Muscle of back (tissue), 11 donors: ENCODE measurements around the gene ABHD11. TPM values are rescaled to one million over a fixed set of nuclear protein-coding genes. Genes with fewer than 3 reads are reported as not detected.
"Not testable (repeated sequence)": the region's sequence is repeated elsewhere in the genome, so short reads cannot be mapped to it uniquely, and the experiment has no call there.

Experiments used
- DNase-seq, 3 donors: peaks; one replicate each; pipeline versions ENCODE4 v3.0.0 to v3.0.0-alpha.2; 2013
- polyA plus RNA-seq, 10 donors: library from polyadenylated mRNA; unstranded; fragments of 120-200 nt; gene quantifications; one replicate each; pipeline ENCODE4 v1.2.1, GENCODE V29; 2013; ENCODE audit not compliant: insufficient read length in 10 of 10

Gene ABHD11
- polyA plus RNA-seq, 10 donors = 8.6 to 14.4 (median 10.9) TPM

DNA sequence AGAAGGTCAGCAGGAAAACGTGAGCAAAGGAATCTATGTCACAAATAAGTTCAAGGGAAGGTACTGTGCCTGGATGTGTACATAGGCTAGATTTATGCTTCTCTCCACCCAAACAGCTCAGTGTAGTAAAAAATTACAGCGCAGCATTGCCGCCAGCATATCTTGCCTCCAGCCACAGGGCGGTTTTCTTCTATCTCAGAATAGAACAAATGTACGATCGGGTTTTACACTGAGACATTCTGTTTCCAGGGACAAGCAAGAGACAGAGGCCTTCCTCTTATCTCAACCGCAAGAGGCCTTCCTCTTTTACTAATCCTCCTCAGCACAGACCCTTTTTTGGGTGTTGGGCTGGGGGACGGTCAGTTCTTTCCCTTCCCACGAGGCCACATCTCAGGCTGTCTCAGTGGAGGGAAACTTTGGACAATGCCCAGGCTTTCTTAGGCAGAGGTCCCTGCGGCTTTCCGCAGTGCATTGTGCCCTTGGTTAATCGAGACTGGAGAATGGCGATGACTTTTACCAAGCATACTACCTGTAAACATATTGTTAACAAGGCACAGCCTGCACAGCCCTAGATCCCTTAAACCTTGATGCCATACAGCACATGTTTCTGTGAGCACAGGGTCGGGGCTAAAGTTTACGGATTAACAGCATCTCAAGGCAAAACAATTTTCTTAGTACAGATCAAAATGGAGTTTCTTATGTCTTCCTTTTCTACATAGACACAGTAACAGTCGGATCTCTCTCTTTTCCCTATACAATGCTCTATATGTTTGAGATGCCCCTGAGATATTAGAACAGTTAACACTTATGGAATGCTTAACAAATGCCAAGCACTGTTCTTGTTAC is 11.6 kb upstream of the ABHD11 start:
- no peak for DNase-seq

DNA sequence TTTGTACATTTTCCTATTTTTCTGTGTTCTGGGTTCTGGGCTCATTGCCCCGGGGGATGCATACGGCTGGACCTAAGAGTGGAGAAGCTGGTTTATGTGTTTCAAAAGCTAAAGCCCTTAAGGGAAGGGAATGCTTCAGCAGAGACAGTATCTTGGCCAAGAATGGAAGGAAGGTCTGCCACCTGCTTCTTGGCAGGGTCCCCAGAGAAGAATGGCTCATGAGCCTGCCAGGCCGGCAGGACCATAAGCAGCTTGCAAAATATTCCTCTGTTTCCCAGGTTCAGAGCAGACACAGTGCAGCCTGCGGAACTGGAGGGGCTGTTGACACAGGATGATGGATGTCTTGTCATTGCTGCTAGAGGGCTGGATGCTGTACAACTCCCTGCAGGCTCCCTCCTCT is 7.8 kb upstream of the ABHD11 start:
- DNase-seq = no peak

DNA sequence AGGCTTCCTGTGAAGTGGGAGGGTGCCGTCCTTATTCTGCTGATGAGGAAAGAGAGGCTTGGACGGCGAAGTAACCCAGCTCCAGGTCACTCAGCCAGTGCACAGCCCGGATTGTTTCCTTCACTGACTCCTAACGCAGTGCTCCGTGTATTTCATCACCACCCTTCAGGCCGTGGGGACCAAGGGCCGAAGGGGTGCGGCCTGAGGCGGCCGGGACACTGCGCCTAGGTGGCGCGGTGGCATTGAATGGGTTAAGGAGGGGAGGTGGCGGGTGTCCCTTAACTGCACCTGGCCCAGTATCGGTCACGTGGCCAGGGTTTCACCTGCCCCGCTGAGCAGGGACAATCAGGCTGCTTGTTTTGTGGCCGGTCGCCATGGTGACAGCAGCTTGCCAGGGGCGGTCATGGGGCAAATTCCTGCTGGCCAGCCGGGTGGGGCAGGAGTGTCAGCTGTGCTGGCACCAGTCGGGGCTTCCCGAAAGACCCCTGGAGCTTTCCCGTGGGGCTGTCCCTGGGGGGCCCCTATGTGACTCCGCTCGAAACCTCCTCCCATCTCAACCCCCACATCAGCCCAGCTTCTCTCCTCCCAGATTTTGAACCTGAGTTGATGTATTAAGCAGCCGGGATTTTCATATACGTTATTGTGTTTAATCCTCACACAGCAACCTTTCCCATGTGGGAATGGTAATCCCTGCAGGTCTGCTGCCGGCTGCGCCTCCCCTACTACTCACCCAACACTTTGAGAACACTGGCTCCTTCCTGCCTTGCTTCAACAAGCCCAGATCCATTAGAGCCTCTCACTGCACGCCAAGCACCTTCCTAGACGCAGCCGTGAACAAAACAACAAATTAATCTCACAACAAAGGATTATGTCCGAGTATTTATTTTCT is 4.4 kb upstream of the ABHD11 start:
- DNase-seq = peak in 1 of 3 donors; percentile 55

DNA sequence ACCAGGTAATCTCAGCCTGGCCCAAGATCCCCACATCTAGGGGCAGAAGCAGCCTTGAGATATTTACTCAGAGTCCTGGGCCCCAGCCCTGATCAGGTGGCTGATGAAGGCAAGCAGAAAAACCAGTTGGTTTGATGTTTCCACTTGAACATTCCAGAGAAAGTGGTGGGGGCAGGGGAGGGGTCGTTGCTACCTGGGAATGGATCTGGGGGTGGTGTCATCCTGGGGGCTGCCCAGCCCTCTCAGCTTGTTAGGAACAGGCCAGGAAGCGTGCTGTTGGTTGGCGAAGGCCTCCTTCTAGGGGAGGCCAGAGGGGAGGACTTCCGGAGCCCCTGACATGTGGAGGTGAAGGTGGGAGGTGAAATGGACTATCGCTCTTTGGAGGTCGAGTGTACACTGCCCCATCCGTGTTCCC is 3.7 kb upstream of the ABHD11 start:
- DNase-seq = no peak

DNA sequence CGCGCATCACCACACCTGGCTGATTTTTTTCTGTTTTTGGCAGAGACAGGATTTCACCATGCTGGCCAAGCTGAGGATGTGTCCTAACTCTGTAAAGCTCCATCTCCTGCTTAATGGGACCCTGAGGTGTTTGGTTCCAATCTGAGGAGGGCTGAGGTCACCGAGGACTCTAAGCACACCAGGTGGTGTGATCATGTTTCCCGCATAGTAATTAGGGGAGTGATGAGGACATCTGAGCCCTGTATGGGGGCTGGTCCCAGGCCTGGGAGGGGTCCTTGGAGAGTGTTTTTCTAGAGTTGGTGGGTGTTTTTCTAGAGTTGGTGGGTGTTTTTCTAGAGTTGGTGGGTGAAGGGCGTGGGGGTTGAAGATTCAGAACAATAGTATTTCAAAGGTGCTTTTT is 3.0 kb upstream of the ABHD11 start:
- no peak for DNase-seq

DNA sequence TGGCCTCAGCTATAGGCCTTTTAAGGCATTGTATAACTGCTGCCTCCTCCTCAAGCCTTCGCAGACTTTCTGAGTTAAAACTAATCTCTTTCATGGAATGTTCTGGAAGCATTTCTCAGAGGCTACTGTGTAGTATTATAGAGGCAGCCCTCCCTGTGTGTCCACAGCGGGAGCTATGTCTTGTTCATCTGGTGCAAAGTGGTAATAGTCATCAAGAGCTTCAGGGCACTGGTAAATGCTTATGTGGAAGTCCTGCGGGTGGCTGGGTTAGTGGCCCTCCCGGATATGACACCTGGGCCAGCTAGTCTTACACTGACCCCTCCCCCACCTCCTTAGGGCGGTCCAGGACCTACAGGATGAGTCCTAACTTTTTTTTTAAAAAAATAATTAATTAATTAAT is 2.2 kb upstream of the ABHD11 start:
- DNase-seq = peak in 1 of 3 donors; percentile 27

DNA sequence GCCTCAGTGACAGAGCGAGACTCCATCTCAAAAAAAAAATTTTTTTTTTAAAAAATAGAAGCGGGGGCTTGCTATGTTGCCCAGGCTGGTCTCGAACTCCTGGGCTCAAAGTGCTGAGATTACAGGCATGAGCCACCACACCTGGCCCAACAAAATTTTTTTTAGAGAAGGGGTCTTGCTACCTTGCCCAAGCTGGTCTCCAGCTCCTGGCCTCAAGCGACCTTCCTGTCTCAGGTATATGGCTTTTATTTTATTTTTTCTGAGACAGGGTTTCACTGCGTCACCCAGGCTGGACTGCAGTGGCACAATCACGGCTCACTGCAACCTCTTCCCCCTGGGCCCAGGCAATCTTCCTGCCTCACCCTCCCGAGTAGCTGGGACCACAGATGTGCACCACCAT is 1.6 kb upstream of the ABHD11 start:
- DNase-seq = no peak

DNA sequence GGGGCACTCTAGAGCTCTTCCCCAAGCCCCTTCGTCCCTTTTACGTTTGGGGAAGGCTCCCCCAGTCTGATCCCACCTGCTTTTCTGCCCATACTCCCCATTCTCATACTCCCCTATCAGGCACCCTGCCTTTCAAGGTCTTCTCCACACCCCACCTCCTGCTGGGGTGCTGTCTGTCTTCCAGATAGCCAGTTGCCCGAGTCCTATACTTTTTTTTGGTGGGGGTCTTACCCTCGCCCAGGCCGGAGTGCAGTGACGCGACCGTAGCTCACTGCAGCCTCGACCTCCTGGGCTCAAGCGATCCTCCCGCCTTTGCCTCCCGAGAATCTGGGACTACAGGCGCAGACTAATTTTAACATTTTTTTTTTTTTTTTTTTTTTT is 775 bp upstream of the ABHD11 start:
- DNase-seq = no peak

DNA sequence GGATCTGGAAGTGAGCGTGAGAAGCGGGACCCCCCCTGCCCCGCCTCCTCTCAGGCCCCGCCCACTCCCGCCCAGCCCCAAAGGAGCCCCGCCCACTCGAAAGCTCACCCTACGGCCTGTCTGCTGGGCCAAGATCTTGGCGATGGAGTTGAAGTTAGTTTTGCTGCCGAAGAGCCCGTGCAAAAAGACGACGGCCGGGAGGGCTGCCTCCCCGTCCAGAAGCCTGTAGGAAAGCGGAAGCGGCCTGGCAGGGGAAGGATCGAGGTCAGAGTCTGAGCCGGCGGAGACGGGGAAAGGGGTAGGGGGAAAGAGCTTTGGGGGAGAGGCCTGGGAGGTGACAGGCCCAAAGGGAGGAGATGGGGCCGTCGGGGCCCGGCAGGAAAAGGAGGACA is 386 bp downstream of the ABHD11 start:
- DNase-seq = peak in 1 of 3 donors; percentile 44

DNA sequence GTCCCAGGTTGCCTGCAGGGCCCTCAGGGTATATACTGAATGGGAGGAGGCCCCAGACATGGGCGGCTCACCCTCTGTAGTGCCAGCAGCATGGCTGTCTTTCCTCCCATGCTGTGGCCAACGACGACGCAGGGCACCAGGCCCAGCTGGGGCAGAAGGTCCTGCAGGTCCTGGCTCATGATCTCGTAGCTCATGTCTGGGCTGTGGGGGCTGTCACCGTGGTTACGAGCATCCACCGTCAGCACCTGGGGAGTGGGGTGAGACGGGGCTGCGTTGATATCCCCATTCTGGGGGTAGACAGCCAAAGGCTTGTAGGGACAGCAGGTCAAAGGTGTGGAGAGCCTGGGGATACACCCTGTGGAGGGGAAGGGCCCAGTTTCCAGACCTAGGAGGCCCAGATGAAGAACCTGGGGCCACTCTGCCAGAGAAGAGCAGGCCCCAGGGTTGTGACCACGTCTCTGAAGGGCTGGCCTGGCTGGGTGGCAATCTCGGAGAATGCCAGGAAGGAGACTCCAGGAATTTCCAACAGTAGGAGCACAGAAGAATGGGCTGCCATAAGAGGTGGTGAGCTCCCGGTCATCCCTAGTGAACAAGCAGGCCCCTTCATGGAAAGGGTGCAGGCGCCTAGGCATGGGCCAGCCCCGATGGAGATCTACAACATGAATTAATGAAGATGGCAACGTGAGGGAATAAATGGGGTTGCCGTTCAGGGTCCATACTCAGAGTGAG is 947 bp downstream of the ABHD11 start:
- no peak for DNase-seq

DNA sequence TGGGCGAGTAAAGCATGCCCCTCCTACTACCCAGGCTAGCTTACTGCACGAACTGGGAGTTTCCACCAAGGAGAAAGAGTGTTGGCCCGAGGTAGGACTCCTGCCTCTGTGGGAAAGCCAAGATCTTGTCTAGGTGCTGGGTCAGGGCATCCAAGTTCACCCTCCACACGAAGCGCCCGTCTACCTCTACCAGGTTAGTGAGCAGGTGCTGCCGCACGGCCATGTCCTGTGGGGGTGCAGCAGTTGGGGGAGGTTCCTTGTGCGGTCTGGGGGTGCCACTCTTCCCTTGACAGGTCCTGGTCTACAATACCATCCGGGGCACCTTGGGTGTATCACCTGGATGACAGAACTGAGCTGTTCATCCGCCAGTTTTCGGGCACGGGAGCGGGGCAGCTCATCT is 1.7 kb downstream of the ABHD11 start:
- no peak for DNase-seq

DNA sequence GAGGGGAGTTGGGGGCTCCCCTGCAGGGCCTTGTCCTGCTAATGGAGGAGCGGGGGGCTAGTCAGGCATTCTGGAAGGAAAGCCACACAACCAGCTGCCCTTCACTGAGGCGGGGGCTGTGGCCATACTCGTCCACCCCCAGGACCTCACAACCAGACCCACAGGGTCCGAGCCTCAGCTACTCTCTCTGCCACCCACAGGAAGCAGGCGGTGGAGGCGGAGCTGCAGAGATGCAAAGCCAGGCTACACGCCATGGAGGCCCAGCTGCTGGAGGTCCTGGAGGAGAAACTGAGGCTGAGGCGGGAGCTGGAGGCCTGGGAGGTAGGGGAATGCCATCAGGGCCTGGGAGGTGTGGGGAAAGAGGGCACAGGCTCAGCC is 3.1 kb downstream of the ABHD11 start:
- DNase-seq = no peak

DNA sequence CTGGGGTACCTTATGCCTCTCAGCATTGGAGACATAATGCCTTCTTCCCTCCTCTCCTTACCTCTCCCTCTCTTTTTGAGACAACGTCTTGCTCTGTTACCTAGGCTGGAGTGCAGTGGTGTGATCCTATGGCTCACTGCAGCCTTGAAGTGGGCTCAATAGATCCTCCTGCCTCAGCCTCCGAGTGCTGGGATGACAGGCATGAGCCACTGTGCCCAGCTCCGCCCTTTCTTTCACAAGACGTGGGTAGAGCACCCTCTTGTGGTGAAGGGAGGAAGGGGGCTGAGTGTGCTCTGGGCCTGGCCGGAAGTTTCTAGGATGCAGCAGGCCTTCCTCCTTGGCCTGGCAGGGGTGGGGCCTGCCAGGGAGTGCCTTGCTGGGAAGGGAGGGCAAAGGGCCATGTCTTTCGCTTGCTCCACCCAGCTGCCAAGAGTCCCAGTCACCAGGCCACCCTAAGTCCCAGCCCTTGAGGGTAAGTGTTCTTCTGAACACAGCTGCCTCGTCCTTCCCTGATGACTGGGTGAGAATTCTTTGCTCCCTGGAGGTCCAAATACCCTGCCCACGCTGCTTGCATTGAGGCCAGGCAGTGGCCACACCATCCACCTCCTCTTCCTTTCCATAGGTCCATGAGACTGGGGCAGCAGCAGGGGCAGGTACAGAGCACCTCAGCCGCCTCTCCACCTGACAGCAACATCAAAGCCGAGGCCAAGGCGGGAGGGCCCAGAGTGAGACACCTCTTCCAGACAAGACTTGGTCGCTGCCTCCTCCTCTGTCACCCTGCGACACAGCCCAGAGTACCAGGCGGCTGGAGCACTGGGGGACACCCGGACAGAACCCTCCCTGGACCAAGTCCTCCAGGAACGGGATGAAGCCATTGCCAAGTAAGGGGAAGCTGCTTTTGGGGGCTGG is 3.7 kb downstream of the ABHD11 start:
- DNase-seq = peak in 2 of 3 donors; percentile 47 to 63

DNA sequence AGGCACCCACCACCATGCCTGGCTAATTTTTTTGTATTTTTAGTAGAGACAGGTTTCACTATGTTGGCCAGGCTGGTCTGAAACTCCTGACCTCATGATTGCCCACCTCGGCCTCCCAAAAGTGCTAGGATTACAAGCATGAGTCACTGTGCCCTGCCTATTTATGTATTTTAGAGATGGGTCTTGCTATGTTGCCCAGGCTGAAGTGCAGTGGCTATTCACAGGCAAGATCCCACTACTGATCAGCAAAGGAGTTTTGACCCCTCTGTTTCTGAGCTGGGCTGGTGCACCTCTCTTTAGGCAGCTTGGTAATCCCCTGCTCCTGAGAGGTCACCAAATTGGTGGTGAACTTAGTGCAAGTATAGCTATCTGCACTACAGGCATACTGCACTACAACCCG is 6.2 kb downstream of the ABHD11 start:
- no peak for DNase-seq

DNA sequence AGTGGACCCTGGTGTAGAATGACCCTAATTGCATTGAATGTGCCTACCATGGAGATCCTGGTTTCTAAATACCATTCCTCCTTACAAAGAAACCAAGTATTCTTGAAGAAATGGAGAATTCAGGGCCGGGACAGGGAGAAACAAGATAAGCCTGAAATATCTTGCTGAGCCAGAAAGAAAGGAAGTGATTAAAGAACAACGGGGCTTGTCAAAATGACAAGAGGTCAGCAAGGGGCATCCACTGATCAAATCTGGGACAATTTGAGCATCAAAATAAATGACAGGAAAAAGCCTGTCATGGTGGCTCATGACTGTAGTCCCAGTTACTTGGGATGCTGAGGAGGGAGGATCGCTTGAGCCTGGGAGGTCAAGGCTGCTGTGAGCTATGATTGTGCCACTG is 8.1 kb downstream of the ABHD11 start:
- DNase-seq = no peak

DNA sequence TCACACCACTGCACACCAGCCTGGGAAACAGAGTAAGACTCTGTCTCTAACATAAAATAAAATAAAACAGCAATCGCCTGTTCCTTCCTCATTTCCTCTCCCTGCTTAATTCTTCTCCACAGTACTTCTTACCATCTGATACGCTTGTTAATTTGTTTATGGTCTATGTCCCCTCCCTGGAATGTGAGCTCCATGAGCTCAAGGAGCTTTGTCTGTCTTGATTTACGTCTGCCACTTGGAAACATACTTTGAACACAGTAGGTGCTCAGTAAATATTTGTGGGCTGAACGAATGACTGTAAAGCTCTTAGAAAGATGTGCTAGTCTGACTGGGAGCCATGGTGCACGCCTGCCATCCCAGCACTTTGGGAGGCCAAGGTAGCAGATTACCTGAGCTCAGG is 10.1 kb downstream of the ABHD11 start:
- no peak for DNase-seq

DNA sequence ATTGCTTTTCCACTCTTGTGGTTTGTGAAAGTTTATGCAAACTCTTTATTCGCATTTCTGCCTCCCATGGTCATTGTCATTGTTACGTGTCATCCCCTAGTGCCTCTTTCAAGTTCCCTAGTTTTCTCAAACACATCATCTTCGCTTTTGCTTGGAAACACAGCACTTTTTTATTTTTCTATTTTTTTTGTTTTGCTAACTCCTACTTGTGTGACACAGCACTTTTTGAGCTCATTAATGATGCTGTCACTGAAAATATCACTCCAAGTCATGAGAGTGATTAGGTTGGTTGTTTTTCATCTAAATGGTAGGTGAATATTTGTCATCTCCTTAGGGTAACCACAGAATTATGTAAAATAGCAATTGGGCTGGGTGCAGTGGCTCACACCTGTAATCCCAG is 10.7 kb downstream of the ABHD11 start:
- no peak for DNase-seq

DNA sequence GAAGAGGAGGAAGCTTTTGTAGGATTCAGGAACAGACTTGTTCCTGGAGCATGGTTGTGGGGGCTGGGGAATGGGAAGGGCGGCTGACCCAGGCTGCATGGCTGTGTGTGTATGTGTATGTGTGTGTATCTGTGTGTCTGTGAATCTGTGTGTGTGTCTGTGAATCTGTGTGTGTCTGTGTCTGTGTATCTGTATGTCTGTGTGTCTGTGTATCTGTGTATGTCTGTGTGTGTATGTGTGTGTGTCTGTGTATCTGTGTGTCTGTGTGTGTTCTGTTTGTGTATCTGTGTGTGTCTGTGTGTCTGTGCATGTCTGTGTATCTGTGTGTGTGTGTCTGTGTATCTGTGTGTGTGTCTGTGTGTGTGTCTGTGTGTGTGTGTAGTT is 12.5 kb downstream of the ABHD11 start:
- no peak for DNase-seq

DNA sequence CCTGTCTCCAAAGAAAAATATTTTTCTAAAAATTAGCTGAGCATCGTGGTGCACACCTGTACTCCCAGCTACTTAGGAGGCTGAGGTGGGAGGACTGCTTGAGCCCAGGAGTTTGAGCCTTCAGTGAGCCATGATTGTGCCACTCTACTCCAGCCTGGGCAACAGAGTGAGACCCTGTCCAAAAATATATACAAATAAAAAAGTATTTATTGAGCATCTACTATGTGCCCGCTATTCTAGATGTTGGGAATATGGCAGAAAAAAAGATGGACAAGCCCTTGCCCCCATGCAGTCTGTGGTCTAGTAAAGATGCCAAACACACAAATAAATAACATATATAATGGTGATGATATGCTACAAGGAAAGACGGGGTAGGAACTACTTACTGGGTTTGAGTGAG is 14.8 kb downstream of the ABHD11 start:
- no peak for DNase-seq

DNA sequence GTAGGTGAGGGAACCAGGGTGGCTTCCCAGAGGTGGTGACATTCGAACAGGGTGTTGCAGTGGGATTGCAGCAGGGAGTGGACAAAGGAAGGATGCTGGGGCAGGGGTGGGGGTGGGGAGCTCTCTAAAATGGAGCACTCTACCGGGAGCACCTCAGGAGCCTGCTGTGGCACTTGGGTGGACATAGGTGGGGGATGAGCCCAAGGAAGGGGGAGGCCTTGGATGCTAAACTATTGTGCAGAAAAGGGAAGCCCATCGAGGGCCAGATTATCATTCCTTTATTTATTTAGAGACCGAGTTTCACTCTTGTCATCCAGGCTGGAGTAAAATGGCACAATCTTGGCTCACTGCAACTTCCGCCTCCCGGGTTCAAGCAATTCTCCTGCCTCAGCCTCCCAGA is 15.8 kb downstream of the ABHD11 start:
- no peak for DNase-seq

DNA sequence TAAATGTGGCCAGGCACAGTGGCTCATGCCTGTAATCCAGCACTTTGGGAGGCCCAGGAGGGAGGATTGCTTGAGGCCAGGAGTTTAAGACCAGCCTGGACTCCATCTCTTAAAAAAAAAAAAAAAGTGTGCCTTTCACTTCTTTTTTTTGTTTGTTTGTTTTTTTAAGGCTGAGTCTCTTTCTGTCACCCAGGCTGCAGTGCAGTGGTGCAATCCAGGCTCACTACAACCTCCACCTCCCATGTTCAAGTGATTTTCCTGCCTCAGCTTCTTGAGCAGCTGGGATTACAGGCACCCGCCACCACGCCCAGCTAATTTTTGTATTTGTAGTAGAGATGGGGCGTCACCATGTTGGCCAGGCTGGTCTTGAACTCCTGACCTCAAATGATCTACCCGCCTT is 16.4 kb downstream of the ABHD11 start:
- DNase-seq = not testable (repeated sequence)
